RWPE1 (cell line): ENCODE measurements around the gene PPP6C.

Experiments used
- CTCF ChIA-PET: fragments of 350-600 bp; sonication (Branson Sonifier 250); formaldehyde crosslinking; extraction: SDS; loops from one replicate; lab custom pipeline; 2021; lab: Yijun Ruan, JAX
- POLR2A ChIA-PET: fragments of 400-600 bp; formaldehyde crosslinking; extraction: SDS; loops from one replicate; lab custom pipeline; 2020; ENCODE audit warnings: antibody characterized with exemption; ENCODE audit not compliant: low non-redundant PET; lab: Yijun Ruan, JAX
- DNase-seq: peaks from one replicate; pipeline ENCODE4 v3.0.0; 2012; ENCODE audit warnings: low spot score
- H3K27ac ChIP-seq: fragments of 450-650 bp; 2 replicates; pipeline ENCODE4 v1.5.1; 2017
- TF ChIP-seq, protein P1 (sequence below): fragments of 450-650 bp; conservative IDR thresholded peaks from 2 replicates; pipeline ENCODE4 v1.5.1; 2017; ENCODE audit warnings: low read depth, mild to moderate bottlenecking

Gene PPP6C

DNA sequence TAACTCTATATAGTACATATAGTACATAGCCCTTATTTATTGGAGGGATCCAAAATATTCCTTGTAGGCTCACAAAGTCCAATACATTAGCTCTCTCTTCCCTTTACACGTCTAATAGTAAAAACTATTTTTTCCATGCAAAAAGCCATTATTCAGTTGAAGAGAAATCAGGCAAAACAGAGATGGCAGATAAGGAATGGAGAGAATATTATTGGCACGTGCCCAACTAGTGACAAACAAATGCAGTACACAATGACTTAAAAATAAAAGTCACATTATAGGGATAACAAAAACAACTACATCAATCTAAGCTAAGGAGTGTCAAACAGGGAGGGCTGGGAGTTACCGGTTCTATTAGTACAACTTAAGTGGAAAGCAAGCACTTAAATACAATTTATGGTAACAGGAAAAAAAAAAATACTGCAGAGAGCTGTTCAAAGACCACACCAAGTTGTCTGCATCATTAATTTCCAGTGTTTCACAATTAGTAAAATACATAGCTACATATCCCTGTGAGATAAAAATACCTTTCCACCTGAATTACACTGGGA lies 42.1 kb downstream of the PPP6C start:
- no peak for DNase-seq
- ChIA-PET POLR2A (interaction anchor here (0.6 kb wide), 1 partner anchor 1273 kb away, joined by 5 read pairs; no protein-coding TSS in a partner anchor), CTCF (interaction anchor here (0.6 to 0.7 kb wide), 4 partner anchors 8 to 1344 kb away, joined by 3 to 5 read pairs (median 4); no protein-coding TSS in a partner anchor)
- H3K27ac ChIP-seq = no peak overlapping the region
- TF ChIP-seq, protein P1, sequence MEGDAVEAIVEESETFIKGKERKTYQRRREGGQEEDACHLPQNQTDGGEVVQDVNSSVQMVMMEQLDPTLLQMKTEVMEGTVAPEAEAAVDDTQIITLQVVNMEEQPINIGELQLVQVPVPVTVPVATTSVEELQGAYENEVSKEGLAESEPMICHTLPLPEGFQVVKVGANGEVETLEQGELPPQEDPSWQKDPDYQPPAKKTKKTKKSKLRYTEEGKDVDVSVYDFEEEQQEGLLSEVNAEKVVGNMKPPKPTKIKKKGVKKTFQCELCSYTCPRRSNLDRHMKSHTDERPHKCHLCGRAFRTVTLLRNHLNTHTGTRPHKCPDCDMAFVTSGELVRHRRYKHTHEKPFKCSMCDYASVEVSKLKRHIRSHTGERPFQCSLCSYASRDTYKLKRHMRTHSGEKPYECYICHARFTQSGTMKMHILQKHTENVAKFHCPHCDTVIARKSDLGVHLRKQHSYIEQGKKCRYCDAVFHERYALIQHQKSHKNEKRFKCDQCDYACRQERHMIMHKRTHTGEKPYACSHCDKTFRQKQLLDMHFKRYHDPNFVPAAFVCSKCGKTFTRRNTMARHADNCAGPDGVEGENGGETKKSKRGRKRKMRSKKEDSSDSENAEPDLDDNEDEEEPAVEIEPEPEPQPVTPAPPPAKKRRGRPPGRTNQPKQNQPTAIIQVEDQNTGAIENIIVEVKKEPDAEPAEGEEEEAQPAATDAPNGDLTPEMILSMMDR = no peak

- ChIA-PET POLR2A (no interaction called here), CTCF (interaction anchor here (0.6 kb wide), 1 partner anchor 732 kb away, joined by 4 read pairs; no protein-coding TSS in a partner anchor)
- TF ChIP-seq, protein P1 = no peak
- DNase-seq = no peak
- H3K27ac ChIP-seq = no peak overlapping the region
Observed at GRCh38 chr9:125146247-125146646, 43.4 kb downstream of the PPP6C start.

DNA sequence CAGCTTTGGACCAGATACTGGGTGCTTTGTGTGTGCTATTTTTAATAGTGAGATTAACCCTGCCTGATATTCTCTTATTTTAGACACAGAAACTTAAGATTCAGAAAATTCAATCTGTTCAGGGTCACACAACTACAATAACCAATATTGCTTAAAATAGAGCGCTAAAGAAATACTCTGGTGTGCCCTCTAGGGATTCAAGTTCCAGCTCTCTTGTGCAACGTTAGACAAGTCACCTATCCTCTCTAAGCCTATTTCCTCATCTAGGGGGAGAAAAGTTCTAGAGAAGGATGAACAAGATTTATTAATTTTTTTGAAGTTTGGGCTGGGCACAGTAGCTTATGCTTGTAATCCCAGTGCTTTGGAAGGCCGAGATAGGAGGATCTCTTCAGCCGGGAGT lies 44.2 kb downstream of the PPP6C start:
- no peak overlapping the region for H3K27ac ChIP-seq
- ChIA-PET POLR2A (interaction anchor here (0.5 kb wide), 1 partner anchor 367 kb away, joined by 5 read pairs; no protein-coding TSS in a partner anchor), CTCF (no interaction called here)
- no peak for DNase-seq
- TF ChIP-seq, protein P1 = no peak

DNA sequence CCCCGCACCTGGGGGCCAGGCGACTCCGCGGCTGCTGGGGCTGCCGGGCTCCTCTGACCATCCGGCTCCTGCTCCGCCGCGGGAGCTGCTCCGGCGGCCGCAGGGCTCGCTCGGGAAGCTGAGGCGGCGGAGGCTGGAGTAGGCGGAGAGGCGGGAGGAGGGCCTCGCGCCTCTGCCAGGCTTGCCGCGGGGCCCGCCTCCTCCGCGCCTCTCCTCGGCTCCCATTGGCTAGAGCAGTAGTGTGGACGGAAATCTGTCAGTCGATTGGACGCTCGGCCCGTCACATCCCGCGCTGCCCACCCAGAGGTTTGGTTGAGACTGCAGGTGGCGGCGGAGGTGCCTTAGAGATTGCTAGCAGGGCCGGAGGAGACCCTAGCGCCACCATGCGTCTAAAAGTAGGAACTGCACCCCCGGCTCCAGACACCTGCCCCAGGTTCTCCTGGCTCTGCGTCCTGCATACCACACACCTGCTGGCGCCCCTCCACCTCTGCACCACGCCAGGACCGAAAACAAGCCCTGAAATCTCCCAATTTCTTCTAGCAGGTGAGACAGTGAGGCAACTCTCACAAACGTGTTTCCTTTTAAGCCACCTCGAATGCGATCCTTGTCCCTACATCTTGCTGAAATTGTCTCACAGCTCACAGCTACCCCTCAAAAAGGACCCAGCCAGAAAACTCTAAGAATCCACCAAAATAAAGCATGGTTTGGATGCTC lies 46.1 kb downstream of the PPP6C start, which contains the start of gene SCAI:
SCAI (minus strand) TSS at position 152 of the 714 bp plus-strand sequence; CDS start at position 61, 91 bp downstream.
- H3K27ac ChIP-seq = peak within 1 kb of the TSS; percentile 68
- TF ChIP-seq, protein P1 = peak; percentile 100
- POLR2A ChIA-PET = no interaction called here
- peak; percentile 100 for DNase-seq
- CTCF ChIA-PET = interaction anchor here (0.7 to 1.8 kb wide), 13 partner anchors 13 to 1520 kb away, joined by 3 to 8 read pairs (median 4); partner anchors contain the start of gene WDR38

- CTCF ChIA-PET = interaction anchor here (0.5 to 1.8 kb wide), 13 partner anchors 12 to 1521 kb away, joined by 3 to 8 read pairs (median 4); partner anchors contain the start of gene WDR38
- peak overlapping the region; percentile 68 for H3K27ac ChIP-seq
- POLR2A ChIA-PET = no interaction called here
- TF ChIP-seq, protein P1 = no peak
- peak; percentile 27 for DNase-seq
Observed at GRCh38 chr9:125142560-125143376, 46.8 kb downstream of the PPP6C start.
